Muscle of leg (tissue), 11 donors: ENCODE data around the gene CWF19L2. TPM values are rescaled to one million over a fixed set of nuclear protein-coding genes. Genes with fewer than 3 reads are reported as not detected.
"Not testable (repeated sequence)": the region's sequence is repeated elsewhere in the genome, so short reads cannot be mapped to it uniquely, and the experiment has no call there.

Experiments
- DNase-seq: peaks from one replicate; pipeline ENCODE4 v3.0.0; 2013
- H3K27ac ChIP-seq: one replicate; pipeline ENCODE4 v1.5.1; 2013; ENCODE audit warnings: mild to moderate bottlenecking, low read length, control low read depth
- H3K27me3 ChIP-seq: one replicate; pipeline ENCODE4 v1.6.1; 2013; ENCODE audit warnings: low read length; ENCODE audit not compliant: control insufficient read depth, insufficient read depth
- H3K36me3 ChIP-seq: one replicate; pipeline ENCODE4 v1.6.1; 2013; ENCODE audit warnings: low read length; ENCODE audit not compliant: control insufficient read depth, insufficient read depth
- H3K4me1 ChIP-seq: one replicate; pipeline ENCODE4 v1.6.1; 2013; ENCODE audit warnings: low read length; ENCODE audit not compliant: control insufficient read depth, insufficient read depth
- H3K4me3 ChIP-seq: one replicate; pipeline ENCODE4 v1.5.1; 2013; ENCODE audit warnings: low read length, control low read depth
- H3K9me3 ChIP-seq: replicated peaks from 2 replicates; pipeline ENCODE4 v1.6.1; 2013; ENCODE audit warnings: low read depth, low read length; ENCODE audit not compliant: control insufficient read depth
- WGBS: methylation state at CpG from one replicate; pipeline ENCODE4 v1.1.5; 2013; ENCODE audit warnings: missing lambda C conversion rate; ENCODE audit not compliant: insufficient coverage; 5-methylcytosine and 5-hydroxymethylcytosine counted together
- polyA plus RNA-seq, 8 donors: library from polyadenylated mRNA; unstranded; fragments of 120-200 nt; gene quantifications; one replicate each; pipeline versions ENCODE4 v1.2.1 to v1.2.3, GENCODE V29; 2013; ENCODE audit warnings: inconsistent platforms in 1 of 8, low replicate concordance in 1 of 8; ENCODE audit not compliant: insufficient read length in 8 of 8, insufficient read depth in 1 of 8
- total RNA-seq: library from RNA; stranded (reverse); fragments of 120-200 nt; gene quantifications from one replicate; pipeline ENCODE4 v1.2.4, GENCODE V29; 2013

The CWF19L2 gene
- total and polyA plus RNA-seq, 9 donors, result 7.3 to 14.3 (median 9.1) TPM

DNA sequence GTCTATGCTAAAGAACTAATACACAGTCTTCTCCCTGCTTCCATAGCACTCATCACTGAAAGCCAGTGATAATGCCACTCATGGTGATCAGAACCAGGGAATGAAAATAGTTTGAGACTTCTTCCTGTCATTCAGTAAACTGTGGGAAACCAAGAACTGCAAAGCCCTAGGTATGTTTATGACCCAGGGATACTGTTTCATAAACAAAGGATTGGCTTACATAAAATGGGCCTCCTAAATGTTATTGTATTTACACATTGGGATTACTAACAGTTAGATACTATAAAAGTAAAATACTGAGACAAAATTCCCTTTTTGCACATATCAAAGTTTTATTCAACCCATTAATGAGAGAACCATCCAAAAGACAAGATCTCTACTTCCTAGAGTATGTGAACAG, 21.3 kb upstream of the CWF19L2 start:
- Histone ChIP-seq H3K27ac (no peak overlapping the region), H3K4me3 (no peak overlapping the region), H3K9me3 (no peaks in the 10 kb centered on the region), H3K36me3 (no peaks in the 10 kb centered on the region), H3K4me1 (no peaks in the 10 kb centered on the region), H3K27me3 (peaks cover 3% of the 10 kb centered on the region)
- no peak for DNase-seq

DNA sequence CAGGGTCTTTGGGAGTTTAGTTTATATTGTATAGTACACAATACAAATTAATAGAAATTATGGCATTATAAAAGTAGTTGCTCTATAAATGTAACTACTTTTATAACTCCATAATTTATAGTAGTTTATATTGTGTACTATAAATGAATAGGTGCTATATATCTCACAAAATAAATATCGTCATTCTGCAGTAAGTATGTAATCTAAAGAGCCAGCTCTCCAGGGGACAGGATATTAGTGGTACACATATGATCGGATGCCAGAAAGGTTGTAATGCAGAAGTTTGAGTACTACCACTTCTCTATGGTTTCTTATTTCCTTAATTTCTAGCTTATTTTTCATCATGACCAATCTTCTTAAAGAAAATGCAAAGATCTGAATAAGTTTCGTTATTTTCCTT, 20.2 kb upstream of the CWF19L2 start:
- DNase-seq, result no peak
- no CpG with 5 or more reads among the region's 3 CpGs for WGBS
- no peak overlapping the region for H3K27ac ChIP-seq
- no peaks in the 10 kb centered on the region for H3K9me3 ChIP-seq
- H3K4me3 ChIP-seq, result no peak overlapping the region
- peaks cover 3% of the 10 kb centered on the region for H3K27me3 ChIP-seq
- H3K36me3 ChIP-seq, result no peaks in the 10 kb centered on the region
- no peaks in the 10 kb centered on the region for H3K4me1 ChIP-seq

DNA sequence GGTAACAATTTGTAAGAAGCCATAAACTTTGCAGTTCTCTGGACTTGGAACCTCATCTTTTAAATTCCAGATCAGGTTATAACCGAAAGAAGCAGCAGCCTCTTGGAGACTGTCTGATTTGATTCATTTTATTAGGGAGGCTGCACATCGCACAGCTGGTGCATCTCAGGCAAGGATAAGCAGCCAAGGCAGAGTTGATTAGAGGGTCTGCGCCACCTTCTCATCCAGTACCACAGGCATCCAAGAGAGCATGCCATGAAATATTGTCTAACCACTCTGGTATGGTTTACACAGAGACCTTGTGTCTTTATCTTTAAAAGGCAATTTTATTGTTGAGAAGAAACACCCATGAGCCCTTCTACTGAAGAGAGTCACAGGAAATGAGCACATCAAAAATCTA, 16.2 kb upstream of the CWF19L2 start:
- Histone ChIP-seq H3K4me1 (no peaks in the 10 kb centered on the region), H3K36me3 (no peaks in the 10 kb centered on the region), H3K27me3 (peaks cover 3% of the 10 kb centered on the region), H3K9me3 (no peaks in the 10 kb centered on the region), H3K27ac (no peak overlapping the region), H3K4me3 (no peak overlapping the region)
- no CpG with 5 or more reads among the region's 3 CpGs for WGBS
- no peak for DNase-seq

DNA sequence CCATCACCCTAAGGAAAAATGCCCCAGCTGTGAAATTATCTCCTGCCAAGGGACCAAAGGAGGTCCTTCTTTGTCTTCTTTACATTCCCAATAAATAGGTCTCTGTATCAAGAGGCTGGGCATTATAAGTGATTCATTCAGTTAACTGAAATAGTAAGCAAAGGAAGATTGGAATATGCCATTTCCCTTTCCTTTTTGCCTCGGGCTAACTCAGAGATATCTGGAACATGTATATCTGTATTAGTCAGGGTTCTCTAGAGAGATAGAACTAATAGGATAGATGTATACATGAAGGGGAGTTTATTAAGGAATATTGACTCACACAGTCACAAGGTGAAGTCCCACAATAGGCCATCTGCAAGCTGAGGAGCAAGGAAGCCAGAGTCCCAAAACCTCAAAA, 15.3 kb upstream of the CWF19L2 start:
- no CpG with 5 or more reads among the region's 1 CpG for WGBS
- peaks cover 3% of the 10 kb centered on the region for H3K27me3 ChIP-seq
- no peaks in the 10 kb centered on the region for H3K9me3 ChIP-seq
- no peaks in the 10 kb centered on the region for H3K4me1 ChIP-seq
- no peak overlapping the region for H3K4me3 ChIP-seq
- DNase-seq, result no peak
- no peak overlapping the region for H3K27ac ChIP-seq
- no peaks in the 10 kb centered on the region for H3K36me3 ChIP-seq

DNA sequence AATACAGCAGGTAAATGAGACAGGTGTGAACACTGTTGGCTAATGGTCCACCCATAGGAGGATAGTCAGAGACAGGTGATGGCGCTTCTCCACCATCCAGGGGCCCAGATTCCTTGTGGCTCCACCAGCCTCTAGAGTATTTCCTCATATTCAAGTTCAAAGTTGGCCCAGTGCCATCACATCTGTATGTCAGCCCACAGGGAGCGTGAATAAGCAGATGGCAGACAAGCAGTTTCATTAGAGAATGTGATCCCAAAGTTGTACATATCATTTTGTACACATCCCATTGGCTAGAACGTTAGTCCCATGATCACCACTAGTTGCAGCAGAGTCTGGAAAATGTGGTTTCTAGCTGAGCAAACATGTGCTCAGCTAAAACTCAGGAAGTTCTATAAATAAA, 11.0 kb upstream of the CWF19L2 start:
- DNase-seq, result peak; percentile 36
- H3K4me3 ChIP-seq, result no peak overlapping the region
- H3K4me1 ChIP-seq, result no peaks in the 10 kb centered on the region
- H3K27ac ChIP-seq, result no peak overlapping the region
- WGBS, result 83% methylated on average over 1 of the region's 3 CpGs
- H3K36me3 ChIP-seq, result no peaks in the 10 kb centered on the region
- no peaks in the 10 kb centered on the region for H3K27me3 ChIP-seq
- no peaks in the 10 kb centered on the region for H3K9me3 ChIP-seq

DNA sequence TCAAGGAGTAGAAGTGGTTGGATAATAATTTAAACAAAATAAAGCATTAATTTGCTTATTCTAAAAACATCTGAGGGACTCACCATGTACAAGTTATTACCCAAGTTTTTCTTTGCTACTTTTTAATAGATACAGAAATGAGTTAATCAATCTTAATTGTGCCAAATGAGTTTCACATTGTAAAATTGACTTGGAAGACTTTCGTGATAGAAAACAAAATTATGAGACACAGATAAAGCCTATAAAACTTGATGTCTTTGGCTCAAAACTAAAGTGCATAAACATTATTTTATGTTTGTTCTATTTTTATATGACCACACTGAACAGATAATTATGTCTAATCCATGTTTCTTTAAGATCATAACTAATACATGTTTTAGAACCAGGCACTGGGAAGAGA, 10.1 kb upstream of the CWF19L2 start:
- no peaks in the 10 kb centered on the region for H3K4me1 ChIP-seq
- no peaks in the 10 kb centered on the region for H3K36me3 ChIP-seq
- no peak overlapping the region for H3K27ac ChIP-seq
- no CpG with 5 or more reads among the region's 1 CpG for WGBS
- H3K9me3 ChIP-seq, result no peaks in the 10 kb centered on the region
- H3K27me3 ChIP-seq, result no peaks in the 10 kb centered on the region
- no peak overlapping the region for H3K4me3 ChIP-seq
- DNase-seq, result no peak

DNA sequence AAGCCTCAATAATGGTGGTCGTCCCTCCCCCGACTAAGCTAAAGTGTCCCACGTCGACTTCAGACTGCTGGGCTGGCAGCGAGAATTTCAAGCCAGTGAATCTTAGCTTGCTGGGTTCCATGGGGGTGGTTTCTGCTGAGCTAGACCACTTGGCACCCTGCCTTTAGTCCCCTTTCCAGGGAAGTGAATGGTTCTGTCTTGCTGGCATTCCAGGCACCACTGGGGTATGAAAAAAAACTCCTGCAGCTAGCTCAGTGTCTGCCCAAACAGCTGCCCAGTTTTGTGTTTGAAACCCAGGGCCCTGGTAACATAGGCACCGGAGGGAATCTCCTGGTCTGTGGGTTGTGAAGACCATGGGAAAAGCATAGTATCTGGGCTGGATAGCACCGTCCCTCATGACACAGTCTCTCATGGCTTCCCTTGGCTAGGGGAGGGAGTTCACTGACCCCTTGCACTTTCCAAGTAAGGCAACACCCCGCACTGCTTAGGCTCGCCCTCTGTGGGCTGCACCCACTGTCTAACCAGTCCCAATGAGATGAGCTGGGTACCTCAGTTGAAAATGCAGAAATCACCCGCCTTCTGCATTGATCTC, 8.7 kb upstream of the CWF19L2 start:
- DNase-seq, H3K4me3 ChIP-seq, H3K27me3 ChIP-seq, H3K4me1 ChIP-seq, H3K9me3 ChIP-seq, H3K36me3 ChIP-seq, H3K27ac ChIP-seq: not testable (repeated sequence)
- 89% methylated on average over 7 of the region's 10 CpGs for WGBS

DNA sequence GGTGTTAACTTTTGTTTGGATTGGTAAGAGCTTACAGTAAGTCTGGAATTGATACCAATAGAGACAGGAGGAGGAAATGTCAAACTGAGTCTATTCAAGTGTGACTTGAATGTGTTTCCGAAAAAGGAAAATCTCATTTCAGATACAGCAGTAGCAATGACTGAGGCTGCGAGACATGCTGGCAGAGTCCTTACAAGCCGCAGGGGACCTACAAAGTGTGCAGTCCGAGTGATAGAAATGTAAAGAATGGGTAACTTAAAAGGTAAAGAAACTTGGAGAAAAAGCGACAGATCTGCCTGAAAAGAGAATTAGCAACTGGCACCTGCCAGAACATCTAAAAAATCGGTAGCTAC, 444 bp downstream of the CWF19L2 start:
- Histone ChIP-seq H3K27ac (peak overlapping the region; percentile 4), H3K36me3 (peaks cover 9% of the 10 kb centered on the region), H3K9me3 (no peaks in the 10 kb centered on the region), H3K27me3 (no peaks in the 10 kb centered on the region), H3K4me1 (no peaks in the 10 kb centered on the region), H3K4me3 (peak overlapping the region; percentile 86)
- no peak for DNase-seq
- 0% methylated on average over 4 of the region's 6 CpGs for WGBS

DNA sequence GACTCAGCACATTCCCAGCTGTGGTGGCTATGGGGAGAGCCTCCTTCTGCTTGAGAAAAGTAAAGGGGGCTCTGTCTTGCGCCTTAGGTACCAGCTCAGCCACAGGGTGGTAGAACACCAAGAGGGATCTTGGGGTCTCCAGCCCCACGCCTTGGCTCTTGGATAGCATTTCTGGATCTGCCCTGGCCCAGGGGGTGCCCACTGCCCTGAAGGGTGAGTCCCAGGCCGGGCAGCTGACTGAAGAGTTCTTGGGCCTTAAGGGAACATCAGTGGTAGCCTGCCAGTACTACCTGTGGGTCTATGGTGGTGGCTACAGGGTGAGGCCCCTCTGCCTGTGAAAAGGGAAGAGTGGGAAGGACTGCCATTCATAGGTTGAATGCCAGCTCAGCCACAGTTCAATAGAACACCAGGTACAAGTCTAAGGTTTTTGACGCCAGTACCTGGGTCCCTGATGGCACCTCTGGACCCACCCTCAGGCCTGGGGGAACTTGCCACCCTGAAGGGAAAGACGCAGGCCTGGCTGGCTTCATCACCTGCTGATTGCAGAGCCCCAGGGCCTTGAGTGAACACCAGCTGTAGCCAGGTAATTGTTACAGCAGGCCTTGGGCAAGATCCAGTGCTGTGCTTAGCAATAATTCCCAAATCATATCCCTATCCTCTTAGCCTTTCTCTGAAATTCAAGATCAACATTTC, 3.9 kb downstream of the CWF19L2 start:
- no peak for DNase-seq
- H3K4me3 ChIP-seq, result no peak overlapping the region
- no peak overlapping the region for H3K27ac ChIP-seq
- peaks cover 9% of the 10 kb centered on the region for H3K36me3 ChIP-seq
- 97% methylated on average over 5 of the region's 5 CpGs for WGBS
- no peaks in the 10 kb centered on the region for H3K4me1 ChIP-seq
- H3K9me3 ChIP-seq, result no peaks in the 10 kb centered on the region
- H3K27me3 ChIP-seq, result no peaks in the 10 kb centered on the region

DNA sequence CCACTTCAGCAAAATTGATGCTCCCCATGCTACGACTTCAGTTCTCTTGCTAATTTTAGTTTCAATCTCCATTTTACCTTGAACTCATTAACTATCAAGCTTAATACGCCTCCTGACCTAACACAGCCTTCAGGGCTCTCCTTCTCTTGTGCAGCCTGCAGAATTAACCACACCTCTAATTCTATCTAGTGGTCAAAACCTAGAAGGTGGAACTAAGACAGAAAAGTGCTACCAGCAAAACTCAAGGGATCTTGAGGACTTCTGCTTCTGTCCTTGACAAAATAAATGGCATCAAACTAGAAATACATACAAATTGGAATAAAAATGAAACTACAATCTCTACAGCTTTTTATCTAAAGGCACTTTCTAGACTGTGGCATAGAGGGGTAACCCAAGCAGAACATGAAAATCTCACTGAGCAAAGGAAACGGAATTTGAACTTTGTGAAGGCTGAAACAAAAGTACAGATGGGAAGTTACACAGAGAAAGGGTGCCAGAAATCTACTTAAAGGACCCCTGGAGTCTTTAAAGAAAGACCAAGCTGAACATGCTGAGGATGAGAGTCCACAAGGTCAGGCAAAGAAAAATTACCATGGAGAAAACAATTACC, 10.7 kb downstream of the CWF19L2 start:
- WGBS, result 92% methylated on average over 2 of the region's 3 CpGs
- no peak for DNase-seq

More for the DNA sequence above, 10.7 kb downstream of the CWF19L2 start:
- Histone ChIP-seq H3K27ac (no peak overlapping the region), H3K4me1 (no peaks in the 10 kb centered on the region), H3K9me3 (no peaks in the 10 kb centered on the region), H3K36me3 (peaks cover 12% of the 10 kb centered on the region), H3K4me3 (no peak overlapping the region), H3K27me3 (no peaks in the 10 kb centered on the region)
